ENCODE measurements around the gene PPP6R2. TPM values are rescaled to one million over a fixed set of nuclear protein-coding genes. Genes with fewer than 3 reads are reported as not detected.

Gene PPP6R2
- polyA plus RNA-seq, 1 donor (not counting 4 experiments of a cell fraction or from before 2014, with no cell fraction given): 19.8 TPM

GRCh38 chr22:50468626-50469025, 125.5 kb downstream of the PPP6R2 start:
- TF ChIP-seq CTCF (optimal IDR thresholded peaks at IDR 0.05 in 1 of 3, IDR thresholded peaks at IDR 0.05 in 1 of 3, conservative IDR thresholded peaks at IDR 0.05 in 1 of 3; ENCODE audit: extremely low read depth in 1 of 3, insufficient read depth in 2 of 3, low read length in 3 of 3) (no peak), EZH2 (IDR thresholded peaks at IDR 0.05; ENCODE audit: low read length) (no peak)
- Histone ChIP-seq H3K4me3 (ENCODE audit: control insufficient read depth in 2 of 3, extremely low read depth in 1 of 3, insufficient read depth in 2 of 3, low read depth in 1 of 3, low read length in 3 of 3) (no peak overlapping the region), H3K27me3 (ENCODE audit: control insufficient read depth, extremely low read depth, insufficient read depth, low read length) (no peaks in the 10 kb centered on the region), H3K79me2 (ENCODE audit: control insufficient read depth, insufficient read depth, low read length) (peaks cover 49% of the 10 kb centered on the region), H3K4me2 (ENCODE audit: control insufficient read depth, extremely low read depth, insufficient read depth, low read depth, low read length) (no peak overlapping the region), H4K20me1 (ENCODE audit: control insufficient read depth, extremely low read depth, insufficient read depth, low read length) (peaks cover 37% of the 10 kb centered on the region), H2AFZ (ENCODE audit: control insufficient read depth, low read length) (no peak overlapping the region), H3K27ac (ENCODE audit: control insufficient read depth, insufficient read depth, low read length) (no peak overlapping the region), H3K4me1 (ENCODE audit: control insufficient read depth, extremely low read depth, insufficient read depth, low read length) (peaks cover 44% of the 10 kb centered on the region), H3K36me3 (ENCODE audit: control insufficient read depth in 2 of 2, extremely low read depth in 1 of 2, insufficient read depth in 2 of 2, low read length in 2 of 2) (peaks cover 23 to 49% of the 10 kb centered on the region in 2 experiments), H3K9ac (ENCODE audit: control insufficient read depth, extremely low read depth, insufficient read depth, low read length) (no peak overlapping the region), H3K9me1 (ENCODE audit: control insufficient read depth, extremely low read depth, insufficient read depth, low read length) (peaks cover 15% of the 10 kb centered on the region), H3K9me3 (ENCODE audit: control insufficient read depth, low read depth, low read length) (no peaks in the 10 kb centered on the region)
- dilution Hi-C loops (cut with MboI; ENCODE audit: extremely low pct_ligation_motif_present, low sequenced_read_pairs): no loop called here
- FAIRE-seq (no peak), DNase-seq (ENCODE audit: low read depth, low spot score) (no peak)

GRCh38 chr22:50469377-50470305, 126.5 kb downstream of the PPP6R2 start:
- peak overlapping the region; percentile 8 for H3K9ac ChIP-seq (ENCODE audit: control insufficient read depth, extremely low read depth, insufficient read depth, low read length)
- FAIRE-seq: peak; percentile 53
- H3K4me2 ChIP-seq (ENCODE audit: control insufficient read depth, extremely low read depth, insufficient read depth, low read depth, low read length): peak overlapping the region; percentile 64
- H3K27me3 ChIP-seq (ENCODE audit: control insufficient read depth, extremely low read depth, insufficient read depth, low read length): no peaks in the 10 kb centered on the region
- no peak overlapping the region for H2AFZ ChIP-seq (ENCODE audit: control insufficient read depth, low read length)
- dilution Hi-C loops (cut with MboI; ENCODE audit: extremely low pct_ligation_motif_present, low sequenced_read_pairs): no loop called here
- H3K4me3 ChIP-seq (ENCODE audit: control insufficient read depth in 2 of 3, extremely low read depth in 1 of 3, insufficient read depth in 2 of 3, low read depth in 1 of 3, low read length in 3 of 3): peak overlapping the region in 1 of 3 experiments; percentile 18
- TF ChIP-seq CTCF (optimal IDR thresholded peaks at IDR 0.05 in 1 of 3, IDR thresholded peaks at IDR 0.05 in 1 of 3, conservative IDR thresholded peaks at IDR 0.05 in 1 of 3; ENCODE audit: extremely low read depth in 1 of 3, insufficient read depth in 2 of 3, low read length in 3 of 3): no peak
- TF ChIP-seq EZH2 (IDR thresholded peaks at IDR 0.05; ENCODE audit: low read length): no peak
- H3K9me1 ChIP-seq (ENCODE audit: control insufficient read depth, extremely low read depth, insufficient read depth, low read length): peaks cover 17% of the 10 kb centered on the region
- peaks cover 41% of the 10 kb centered on the region for H4K20me1 ChIP-seq (ENCODE audit: control insufficient read depth, extremely low read depth, insufficient read depth, low read length)
- H3K27ac ChIP-seq (ENCODE audit: control insufficient read depth, insufficient read depth, low read length): peak overlapping the region; percentile 38
- peaks cover 58% of the 10 kb centered on the region for H3K79me2 ChIP-seq (ENCODE audit: control insufficient read depth, insufficient read depth, low read length)
- DNase-seq (ENCODE audit: low read depth, low spot score): peak; percentile 83
- peaks cover 21 to 40% of the 10 kb centered on the region in 2 experiments for H3K36me3 ChIP-seq (ENCODE audit: control insufficient read depth in 2 of 2, extremely low read depth in 1 of 2, insufficient read depth in 2 of 2, low read length in 2 of 2)
- H3K9me3 ChIP-seq (ENCODE audit: control insufficient read depth, low read depth, low read length): no peaks in the 10 kb centered on the region
- peaks cover 49% of the 10 kb centered on the region for H3K4me1 ChIP-seq (ENCODE audit: control insufficient read depth, extremely low read depth, insufficient read depth, low read length)

Data from keratinocyte (primary cell).